GM18526 (cell line): ENCODE measurements around the gene STRADA.

Experiments used
- POLR2A ChIP-seq: IDR thresholded peaks from 3 replicates; pipeline ENCODE4 v1.6.1; 2011; ENCODE audit not compliant: insufficient read length; ENCODE audit errors: extremely low read depth

STRADA gene, protein sequence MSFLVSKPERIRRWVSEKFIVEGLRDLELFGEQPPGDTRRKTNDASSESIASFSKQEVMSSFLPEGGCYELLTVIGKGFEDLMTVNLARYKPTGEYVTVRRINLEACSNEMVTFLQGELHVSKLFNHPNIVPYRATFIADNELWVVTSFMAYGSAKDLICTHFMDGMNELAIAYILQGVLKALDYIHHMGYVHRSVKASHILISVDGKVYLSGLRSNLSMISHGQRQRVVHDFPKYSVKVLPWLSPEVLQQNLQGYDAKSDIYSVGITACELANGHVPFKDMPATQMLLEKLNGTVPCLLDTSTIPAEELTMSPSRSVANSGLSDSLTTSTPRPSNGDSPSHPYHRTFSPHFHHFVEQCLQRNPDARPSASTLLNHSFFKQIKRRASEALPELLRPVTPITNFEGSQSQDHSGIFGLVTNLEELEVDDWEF

GRCh38 chr17:63741408-63742173 is at the start of gene STRADA:
Gene STRADA, minus strand, starts transcription at chr17:63741799. Its CDS starts 13,430 bp downstream, at chr17:63728369.
- TF ChIP-seq POLR2A, result peak; percentile 96

DNA sequence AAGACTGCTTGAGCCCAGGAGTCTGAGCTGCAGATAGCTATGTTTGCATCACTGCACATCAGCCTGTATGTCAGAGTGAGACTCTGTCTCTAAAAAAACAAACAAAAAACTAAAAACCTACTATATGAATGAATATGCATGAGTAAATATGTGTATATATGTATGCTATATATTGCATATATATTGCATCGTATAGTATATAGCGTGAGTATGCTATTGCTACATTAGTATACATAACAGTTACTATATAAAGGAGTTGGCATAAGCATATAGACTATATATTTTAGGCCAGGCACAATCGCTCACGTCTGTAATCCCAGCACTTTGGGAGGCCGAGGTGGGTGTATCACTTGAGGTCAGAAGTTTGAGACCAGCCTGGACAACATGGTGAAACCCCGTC is 48.5 kb upstream of the STRADA start:
- TF ChIP-seq POLR2A, result no peak

DNA sequence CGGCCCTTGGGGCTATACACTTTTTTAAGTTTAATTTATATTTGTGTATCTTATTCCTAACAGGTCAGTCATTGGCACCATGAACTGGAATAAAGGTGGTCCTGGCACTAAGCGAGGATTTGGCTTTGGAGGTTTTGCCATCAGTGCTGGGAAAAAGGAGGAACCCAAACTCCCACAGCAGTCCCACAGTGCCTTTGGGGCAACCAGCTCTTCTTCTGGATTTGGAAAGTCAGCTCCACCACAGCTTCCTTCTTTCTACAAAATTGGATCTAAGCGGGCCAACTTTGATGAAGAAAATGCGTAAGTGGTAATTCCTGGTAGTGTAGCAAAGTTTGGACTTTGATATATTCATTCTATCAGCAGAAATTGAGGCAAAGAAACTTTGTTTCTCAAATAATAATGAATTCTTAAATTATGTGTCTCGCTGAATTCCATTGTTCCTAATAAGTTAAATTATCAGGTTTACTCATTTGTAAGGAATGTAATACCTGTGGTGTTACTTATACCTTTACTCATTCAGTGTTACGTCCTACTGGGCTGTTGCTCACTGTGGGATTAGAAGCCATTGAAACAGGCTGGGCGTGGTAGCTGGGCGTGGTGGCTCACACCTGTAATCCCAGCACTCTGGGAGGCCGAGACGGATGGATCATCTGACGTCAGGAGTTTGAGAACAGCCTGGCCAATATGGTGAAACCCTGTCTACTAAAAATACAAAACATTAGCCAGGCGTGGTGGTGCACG is 45.5 kb upstream of the STRADA start:
- TF ChIP-seq POLR2A, result no peak

- TF ChIP-seq POLR2A, result no peak
These were observed 44.5 kb upstream of the STRADA start for GRCh38 chr17:63786117-63786516.

GRCh38 chr17:63785556-63785955 is 44.0 kb upstream of the STRADA start:
- no peak for TF ChIP-seq POLR2A

DNA sequence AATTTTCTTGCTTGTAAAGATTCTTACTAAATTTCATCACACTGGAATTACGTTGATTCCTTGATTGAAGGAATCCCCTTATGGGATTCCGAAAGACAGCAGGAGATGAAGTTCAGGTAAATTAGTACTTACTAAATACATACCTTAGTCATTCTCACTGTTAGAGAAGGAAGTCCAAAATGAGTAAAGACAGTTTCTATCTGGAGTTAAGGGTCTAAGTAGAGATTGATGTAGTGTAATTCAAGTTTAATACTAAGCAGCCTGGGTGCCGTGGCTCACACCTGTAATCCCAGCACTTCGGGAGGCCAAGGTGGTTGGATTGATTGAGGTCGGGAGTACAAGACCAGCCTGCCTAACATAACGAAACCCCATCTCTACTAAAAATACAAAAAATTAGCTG is 41.9 kb upstream of the STRADA start:
- no peak for TF ChIP-seq POLR2A

- no peak for TF ChIP-seq POLR2A
These were observed 39.3 kb upstream of the STRADA start for GRCh38 chr17:63780928-63781327.

GRCh38 chr17:63780507-63780906 is 38.9 kb upstream of the STRADA start:
- TF ChIP-seq POLR2A, result no peak

- TF ChIP-seq POLR2A, result no peak
These were observed 33.8 kb upstream of the STRADA start for GRCh38 chr17:63775420-63775819.

GRCh38 chr17:63774969-63775265 is 33.3 kb upstream of the STRADA start:
- no peak for TF ChIP-seq POLR2A

GRCh38 chr17:63774141-63774968 is 32.8 kb upstream of the STRADA start, which contains the start of gene DDX42:
Gene DDX42, plus strand, starts transcription at chr17:63774170. Its CDS starts 12,880 bp downstream, at chr17:63787050.
- no peak for TF ChIP-seq POLR2A

DNA sequence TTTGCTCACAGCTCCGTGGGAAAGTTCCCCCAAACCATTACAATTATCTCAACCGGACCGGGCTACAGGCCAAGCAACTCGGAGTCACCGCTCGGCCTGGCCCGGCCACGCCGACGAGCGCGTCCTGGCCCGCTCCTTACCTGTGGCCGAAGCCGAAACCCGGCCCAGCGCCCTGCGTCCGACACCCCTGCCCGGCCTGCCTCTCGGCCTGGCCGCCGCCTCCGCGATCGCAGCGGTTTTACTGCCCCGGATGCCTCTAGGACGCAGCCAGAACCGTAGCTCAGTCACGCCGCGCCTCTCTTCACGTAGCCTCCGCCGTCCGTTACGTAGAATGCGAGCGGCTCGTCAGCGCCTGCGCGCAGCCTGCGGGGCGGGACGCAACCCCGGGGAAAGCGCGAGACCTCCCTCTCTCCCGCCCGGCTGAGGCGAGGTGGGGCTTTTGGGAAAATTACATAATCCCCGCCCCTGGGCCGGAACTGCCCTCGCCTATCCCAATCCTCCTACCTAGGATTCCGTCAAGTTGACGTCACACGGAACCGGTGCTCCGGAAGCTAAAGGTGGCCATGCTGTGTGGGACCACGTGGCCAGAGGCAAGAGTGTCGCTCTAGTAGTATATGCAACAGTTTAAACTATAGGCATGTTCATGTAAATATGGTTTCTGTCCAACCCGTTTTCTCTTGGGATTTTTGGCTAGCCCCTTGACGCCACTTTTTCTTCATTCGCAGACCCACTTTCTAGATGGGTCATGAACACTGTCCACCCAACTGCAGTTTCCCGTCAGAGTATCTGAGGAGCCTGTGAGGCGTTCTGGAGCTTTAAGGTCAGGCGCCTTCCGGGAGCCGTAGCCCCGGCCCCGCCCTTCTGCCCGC is 31.9 kb upstream of the STRADA start, which contains the start of gene CCDC47:
CCDC47 (minus strand) TSS at position 326 of the 869 bp plus-strand sequence. CDS start 7,422 bp downstream, outside the sequence.
- TF ChIP-seq POLR2A, result peak; percentile 96

- TF ChIP-seq POLR2A, result no peak
These were observed 31.2 kb upstream of the STRADA start for GRCh38 chr17:63772801-63773271.
